Spleen (tissue), 13 donors: Measurements from ENCODE around the gene APOBEC3A. TPM values are rescaled to one million over a fixed set of nuclear protein-coding genes. Genes with fewer than 3 reads are reported as not detected.

Source experiments
- DNase-seq: peaks from one replicate; pipeline ENCODE4 v3.0.0-alpha.2; 2020
- H3K27ac ChIP-seq, 8 donors: fragments of 200-600 bp; sonication (generic) in 7 of 8; 1 replicate in 4 of 8; 2 replicates in 4 of 8; pipeline versions ENCODE4 v1.5.0 to v1.8.0; 2016 to 2021; ENCODE audit warnings: inconsistent platforms in 4 of 8, mild to moderate bottlenecking in 4 of 8, moderate library complexity in 1 of 8
- H3K27me3 ChIP-seq, 7 donors: fragments of 200-600 bp; sonication (generic) in 6 of 7; replicated peaks in 1 of 7; 1 replicate in 4 of 7; 2 replicates in 3 of 7; pipeline versions ENCODE4 v1.5.0 to v1.8.0; 2016 to 2021; ENCODE audit warnings: inconsistent platforms in 3 of 7, mild to moderate bottlenecking in 1 of 7
- H3K36me3 ChIP-seq, 6 donors: fragments of 200-600 bp; sonication (generic) in 5 of 6; 1 replicate in 4 of 6; 2 replicates in 2 of 6; pipeline versions ENCODE4 v1.5.0 to v1.8.0; 2016 to 2021; ENCODE audit warnings: inconsistent platforms in 2 of 6
- H3K4me1 ChIP-seq, 6 donors: fragments of 200-600 bp; sonication (generic) in 5 of 6; 1 replicate in 3 of 6; 2 replicates in 3 of 6; pipeline versions ENCODE4 v1.5.0 to v1.8.0; 2016 to 2021; ENCODE audit warnings: inconsistent platforms in 3 of 6
- H3K4me3 ChIP-seq, 8 donors: fragments of 200-600 bp; sonication (generic) in 7 of 8; 1 replicate in 4 of 8; 2 replicates in 4 of 8; pipeline versions ENCODE4 v1.5.0 to v1.8.0; 2016 to 2021; ENCODE audit warnings: inconsistent platforms in 4 of 8, mild to moderate bottlenecking in 4 of 8, moderate library complexity in 2 of 8
- H3K9me3 ChIP-seq, 8 donors: fragments of 200-600 bp; sonication (generic) in 7 of 8; 1 replicate in 4 of 8; 2 replicates in 4 of 8; pipeline versions ENCODE4 v1.5.0 to v1.8.0; 2016 to 2021; ENCODE audit warnings: inconsistent platforms in 4 of 8
- CTCF ChIP-seq, 11 experiments: fragments of 200-600 bp in 7 of 11; fragments of 450-650 bp in 4 of 11; sonication (generic) in 4 of 11; IDR thresholded peaks in 8 of 11; conservative IDR thresholded peaks in 3 of 11; 1 replicate in 7 of 11; 2 replicates in 4 of 11; pipeline versions ENCODE4 v1.4.0 to v1.8.0; 2016 to 2021; ENCODE audit warnings: antibody characterized with exemption in 11 of 11, inconsistent platforms in 4 of 11, mild to moderate bottlenecking in 1 of 11
- POLR2A ChIP-seq, 3 donors: fragments of 450-650 bp; IDR thresholded peaks; one replicate each; pipeline ENCODE4 v1.5.1; 2017; ENCODE audit warnings: antibody characterized with exemption in 3 of 3, mild to moderate bottlenecking in 1 of 3
- POLR2AphosphoS5 ChIP-seq, 3 donors: sonication (generic); formaldehyde crosslinking; IDR thresholded peaks; one replicate each; pipeline ENCODE4 v1.5.1; 2017; ENCODE audit warnings: antibody characterized with exemption in 3 of 3
- WGBS, 5 donors: extraction: QIAGEN DNeasy Blood & Tissue Kit in 3 of 5; methylation state at CpG; one replicate each; pipeline versions ENCODE4 v1.1.5 to v1.1.7; 2013 to 2018; 5-methylcytosine and 5-hydroxymethylcytosine counted together
- intact Hi-C: fragments of 100-400 bp; cut with DNase I; formaldehyde crosslinking; loops from one replicate; pipeline ENCODE4 v1.15.0; 2023; ENCODE audit warnings: low total_unique reads
- long read RNA-seq, 2 donors: transcript quantifications; one replicate each; lab custom pipeline, GENCODE V29; 2026
- polyA plus RNA-seq, 3 donors: library from polyadenylated mRNA; stranded (reverse); fragments of 200-250 nt; gene quantifications; one replicate each; pipeline ENCODE4 v1.2.1, GENCODE V29; 2013
- total RNA-seq, 7 donors: library from RNA; depleted of rRNA in 3 of 7; stranded (reverse); fragments of >200 nt in 3 of 7; fragmentation: NEBNext Ultra II Directional in 4 of 7; extraction: Animal tissue kit (Norgen Biotek cat#: 25700) in 4 of 7; gene quantifications; one replicate each; pipeline versions ENCODE4 v1.1.0 to v1.2.1, GENCODE V29; 2016 to 2021
- donor health status: healthy with polysubstance abuse.
- donor health status: DM: no; HTN: no; CAD: no; lungs with moderate emphysema.
- donor health status: DM: no; HTN: no; CAD: no.
- donor health status: Bipolar disorder and iron deficiency.
- donor health status: healthy.
- donor health status: DM: no; HTN: no; CAD: no.
- donor health status: DM: yes; HTN: yes; CAD: no.

The APOBEC3A gene
- total RNA-seq, result 100 to 1,000 TPM in 2 of 7 donors, 10 to 100 TPM in 5; 18.6 to 163 (median 68.0) TPM
- 1 to 10 TPM; 1.2 to 5.6 (median 3.9) TPM for polyA plus RNA-seq
- long read RNA-seq, donor 1, result 0 reads
- long read RNA-seq, donor 2, partial matches to known transcripts, result 0 of 1 reads
- long read RNA-seq, donor 2, other reads (novel, unspliced or antisense), result 0 of 1 reads

GRCh38 chr22:38957046-38957770 lies at the start of gene APOBEC3A:
APOBEC3A (plus strand) TSS chr22:38957609; CDS start chr22:38957692, 83 bp downstream.
- Histone ChIP-seq H3K4me3 (peak within 1 kb of the TSS in 1 of 8 donors; percentile 63), H3K4me1 (peaks cover 0 to 57% (median 1%) of the 10 kb centered on the region in 6 donors), H3K9me3 (no peaks in the 10 kb centered on the region), H3K27me3 (no peaks in the 10 kb centered on the region), H3K27ac (peak within 1 kb of the TSS in 6 of 8 donors; percentile 22 to 97 (median 80)), H3K36me3 (peaks cover 0 to 24% (median 0%) of the 10 kb centered on the region in 6 donors)
- 61 to 70% (median 67%) methylated on average over 11 of the region's 11 CpGs for WGBS, 5 donors
- peak; percentile 86 for DNase-seq
- TF ChIP-seq POLR2A (IDR thresholded peaks at IDR 0.05) (no peak), POLR2AphosphoS5 (IDR thresholded peaks at IDR 0.05) (peak in 1 of 3 donors; percentile 76)
- intact Hi-C loops, result no loop called here

DNA sequence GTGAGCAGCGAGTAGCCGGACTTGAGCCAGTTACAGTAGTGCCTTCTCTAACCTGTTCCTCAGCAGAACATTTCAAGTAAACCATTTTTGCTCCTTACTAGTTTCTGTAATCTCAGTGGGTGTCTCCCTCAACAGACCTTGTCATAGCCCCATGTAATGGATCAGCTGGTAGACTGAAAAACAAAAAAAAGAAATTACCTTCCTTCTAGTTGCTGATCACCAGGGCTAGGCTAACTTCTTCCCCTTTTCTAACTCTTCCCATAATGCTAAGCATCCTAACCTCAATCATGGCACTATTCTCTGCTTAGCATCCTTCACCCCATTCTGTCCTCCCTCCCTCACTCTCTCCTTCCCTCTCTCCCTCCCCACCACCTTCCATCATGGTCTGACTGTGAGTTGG lies 49.6 kb upstream of the APOBEC3A start:
- Histone ChIP-seq H3K4me1 (no peaks in the 10 kb centered on the region), H3K27ac (no peak overlapping the region), H3K36me3 (no peaks in the 10 kb centered on the region), H3K4me3 (no peak overlapping the region), H3K27me3 (peaks cover 0 to 31% (median 0%) of the 10 kb centered on the region in 7 donors), H3K9me3 (peaks cover 0 to 13% (median 4%) of the 10 kb centered on the region in 8 donors)
- no peak for TF ChIP-seq CTCF (IDR thresholded peaks at IDR 0.05 in 8 of 11, conservative IDR thresholded peaks at IDR 0.05 in 3 of 11)
- TF ChIP-seq POLR2A (IDR thresholded peaks at IDR 0.05), result no peak
- TF ChIP-seq POLR2AphosphoS5 (IDR thresholded peaks at IDR 0.05), result no peak
- intact Hi-C loops, result no loop called here
- WGBS, 5 donors, result 85 to 98% (median 91%) methylated on average over 2 of the region's 2 CpGs
- DNase-seq, result no peak

DNA sequence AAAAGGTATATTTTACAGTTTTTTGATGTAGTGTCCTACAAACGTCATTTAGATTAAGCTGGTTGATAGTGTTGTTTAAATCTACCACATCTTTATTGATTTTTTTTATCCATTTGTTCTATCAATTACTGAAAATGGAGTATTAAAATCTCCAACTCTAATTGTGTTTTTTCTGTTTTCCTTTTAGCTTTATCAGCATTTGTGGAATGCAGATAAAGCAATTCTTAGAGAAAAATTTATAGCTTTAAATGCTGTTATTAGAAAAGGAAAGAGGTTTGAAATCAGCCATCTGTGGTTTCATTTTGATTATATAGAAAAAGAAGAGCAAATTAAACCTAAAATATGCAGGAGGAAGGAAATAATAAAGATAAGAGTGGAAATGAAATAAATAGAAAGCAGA lies 46.0 kb upstream of the APOBEC3A start:
- H3K27me3 ChIP-seq, result peaks cover 0 to 34% (median 0%) of the 10 kb centered on the region in 7 donors
- H3K27ac ChIP-seq, result no peak overlapping the region
- no peak for TF ChIP-seq CTCF (IDR thresholded peaks at IDR 0.05 in 8 of 11, conservative IDR thresholded peaks at IDR 0.05 in 3 of 11)
- no peak for TF ChIP-seq POLR2AphosphoS5 (IDR thresholded peaks at IDR 0.05)
- no peak for TF ChIP-seq POLR2A (IDR thresholded peaks at IDR 0.05)
- WGBS, 5 donors, result 49 to 71% (median 68%) methylated on average over 1 of the region's 1 CpG
- no peaks in the 10 kb centered on the region for H3K9me3 ChIP-seq
- H3K4me1 ChIP-seq, result no peaks in the 10 kb centered on the region
- intact Hi-C loops, result no loop called here
- DNase-seq, result no peak
- H3K4me3 ChIP-seq, result no peak overlapping the region
- H3K36me3 ChIP-seq, result no peaks in the 10 kb centered on the region

- H3K9me3 ChIP-seq, result no peaks in the 10 kb centered on the region
- WGBS, 5 donors, result 81 to 92% (median 83%) methylated on average over 1 of the region's 1 CpG
- intact Hi-C loops, result no loop called here
- no peak for DNase-seq
- peaks cover 0 to 51% (median 4%) of the 10 kb centered on the region in 7 donors for H3K27me3 ChIP-seq
- TF ChIP-seq POLR2AphosphoS5 (IDR thresholded peaks at IDR 0.05) (peak in 1 of 3 donors; percentile 32), POLR2A (IDR thresholded peaks at IDR 0.05) (no peak), CTCF (IDR thresholded peaks at IDR 0.05 in 8 of 11, conservative IDR thresholded peaks at IDR 0.05 in 3 of 11) (no peak)
- H3K36me3 ChIP-seq, result no peaks in the 10 kb centered on the region
- peaks cover 0 to 16% (median 4%) of the 10 kb centered on the region in 6 donors for H3K4me1 ChIP-seq
- H3K4me3 ChIP-seq, result no peak overlapping the region
- H3K27ac ChIP-seq, result peak overlapping the region in 1 of 8 donors; percentile 11
Observed at GRCh38 chr22:38919631-38920190, 37.7 kb upstream of the APOBEC3A start.
